Neural cell (in vitro differentiated cells): ENCODE measurements around the gene ZNF804B.

ENCODE experiments used
- EP300 ChIP-seq: fragments of 450-650 bp; conservative IDR thresholded peaks from 2 replicates; pipeline ENCODE4 v1.6.1; 2014; ENCODE audit warnings: antibody characterized with exemption, mild to moderate bottlenecking, moderate library complexity; ENCODE audit not compliant: poor library complexity, severe bottlenecking
- EZH2 ChIP-seq: fragments of 200-600, 300-800 bp; shearing (Covaris generic), sonication (generic); IDR thresholded peaks from 2 replicates; pipeline ENCODE4 v1.6.1; 2014; ENCODE audit warnings: antibody characterized with exemption, low read length, borderline replicate concordance, mild to moderate bottlenecking; ENCODE audit not compliant: insufficient read depth, poor library complexity, severe bottlenecking
- POLR2AphosphoS5 ChIP-seq: IDR thresholded peaks from 2 replicates; pipeline ENCODE4 v1.6.1; 2012
- TF ChIP-seq, protein P1 (sequence below): fragments of 450-650 bp; IDR thresholded peaks from 2 replicates; pipeline ENCODE4 v1.5.1; 2014; ENCODE audit warnings: antibody characterized with exemption, mild to moderate bottlenecking, moderate library complexity; ENCODE audit not compliant: poor library complexity, severe bottlenecking
- TF ChIP-seq, protein P2 (sequence below): IDR thresholded peaks from 2 replicates; pipeline ENCODE4 v1.6.1; 2012; ENCODE audit warnings: borderline replicate concordance

DNA sequence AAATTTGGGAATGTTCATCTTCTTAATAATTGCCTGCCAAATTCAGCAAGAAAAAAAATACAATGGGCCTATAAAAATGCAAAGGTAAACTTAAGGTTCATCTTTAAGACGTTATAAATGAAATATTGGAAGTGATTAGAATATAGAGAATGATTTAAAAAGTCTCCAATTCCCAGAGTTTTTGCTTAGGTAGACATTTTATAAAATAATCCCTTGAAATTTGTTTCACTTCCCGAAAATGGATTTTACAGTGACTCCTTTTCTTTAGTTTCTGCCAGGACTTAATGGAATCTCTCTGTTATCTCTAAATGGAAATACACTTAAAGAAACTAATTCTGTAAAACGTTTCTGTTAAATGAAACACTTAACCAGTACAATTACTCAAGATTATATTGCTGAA is 580.2 kb downstream of the ZNF804B start:
- TF ChIP-seq, protein P1, sequence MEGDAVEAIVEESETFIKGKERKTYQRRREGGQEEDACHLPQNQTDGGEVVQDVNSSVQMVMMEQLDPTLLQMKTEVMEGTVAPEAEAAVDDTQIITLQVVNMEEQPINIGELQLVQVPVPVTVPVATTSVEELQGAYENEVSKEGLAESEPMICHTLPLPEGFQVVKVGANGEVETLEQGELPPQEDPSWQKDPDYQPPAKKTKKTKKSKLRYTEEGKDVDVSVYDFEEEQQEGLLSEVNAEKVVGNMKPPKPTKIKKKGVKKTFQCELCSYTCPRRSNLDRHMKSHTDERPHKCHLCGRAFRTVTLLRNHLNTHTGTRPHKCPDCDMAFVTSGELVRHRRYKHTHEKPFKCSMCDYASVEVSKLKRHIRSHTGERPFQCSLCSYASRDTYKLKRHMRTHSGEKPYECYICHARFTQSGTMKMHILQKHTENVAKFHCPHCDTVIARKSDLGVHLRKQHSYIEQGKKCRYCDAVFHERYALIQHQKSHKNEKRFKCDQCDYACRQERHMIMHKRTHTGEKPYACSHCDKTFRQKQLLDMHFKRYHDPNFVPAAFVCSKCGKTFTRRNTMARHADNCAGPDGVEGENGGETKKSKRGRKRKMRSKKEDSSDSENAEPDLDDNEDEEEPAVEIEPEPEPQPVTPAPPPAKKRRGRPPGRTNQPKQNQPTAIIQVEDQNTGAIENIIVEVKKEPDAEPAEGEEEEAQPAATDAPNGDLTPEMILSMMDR, result no peak
- no peak for TF ChIP-seq EP300
- no peak for TF ChIP-seq POLR2AphosphoS5
- TF ChIP-seq, protein P2, sequence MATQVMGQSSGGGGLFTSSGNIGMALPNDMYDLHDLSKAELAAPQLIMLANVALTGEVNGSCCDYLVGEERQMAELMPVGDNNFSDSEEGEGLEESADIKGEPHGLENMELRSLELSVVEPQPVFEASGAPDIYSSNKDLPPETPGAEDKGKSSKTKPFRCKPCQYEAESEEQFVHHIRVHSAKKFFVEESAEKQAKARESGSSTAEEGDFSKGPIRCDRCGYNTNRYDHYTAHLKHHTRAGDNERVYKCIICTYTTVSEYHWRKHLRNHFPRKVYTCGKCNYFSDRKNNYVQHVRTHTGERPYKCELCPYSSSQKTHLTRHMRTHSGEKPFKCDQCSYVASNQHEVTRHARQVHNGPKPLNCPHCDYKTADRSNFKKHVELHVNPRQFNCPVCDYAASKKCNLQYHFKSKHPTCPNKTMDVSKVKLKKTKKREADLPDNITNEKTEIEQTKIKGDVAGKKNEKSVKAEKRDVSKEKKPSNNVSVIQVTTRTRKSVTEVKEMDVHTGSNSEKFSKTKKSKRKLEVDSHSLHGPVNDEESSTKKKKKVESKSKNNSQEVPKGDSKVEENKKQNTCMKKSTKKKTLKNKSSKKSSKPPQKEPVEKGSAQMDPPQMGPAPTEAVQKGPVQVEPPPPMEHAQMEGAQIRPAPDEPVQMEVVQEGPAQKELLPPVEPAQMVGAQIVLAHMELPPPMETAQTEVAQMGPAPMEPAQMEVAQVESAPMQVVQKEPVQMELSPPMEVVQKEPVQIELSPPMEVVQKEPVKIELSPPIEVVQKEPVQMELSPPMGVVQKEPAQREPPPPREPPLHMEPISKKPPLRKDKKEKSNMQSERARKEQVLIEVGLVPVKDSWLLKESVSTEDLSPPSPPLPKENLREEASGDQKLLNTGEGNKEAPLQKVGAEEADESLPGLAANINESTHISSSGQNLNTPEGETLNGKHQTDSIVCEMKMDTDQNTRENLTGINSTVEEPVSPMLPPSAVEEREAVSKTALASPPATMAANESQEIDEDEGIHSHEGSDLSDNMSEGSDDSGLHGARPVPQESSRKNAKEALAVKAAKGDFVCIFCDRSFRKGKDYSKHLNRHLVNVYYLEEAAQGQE, result no peak
- no peak for TF ChIP-seq EZH2
